ENCODE results near the gene TTPAL. TPM values are rescaled to one million over a fixed set of nuclear protein-coding genes. Genes with fewer than 3 reads are reported as not detected.

Gene TTPAL
- total and polyA plus RNA-seq, 10 of the 15 experiments (the other 5 are each of a cell fraction or from before 2014, with no cell fraction given) = 4.0 to 24.0 (median 9.3) TPM

DNA sequence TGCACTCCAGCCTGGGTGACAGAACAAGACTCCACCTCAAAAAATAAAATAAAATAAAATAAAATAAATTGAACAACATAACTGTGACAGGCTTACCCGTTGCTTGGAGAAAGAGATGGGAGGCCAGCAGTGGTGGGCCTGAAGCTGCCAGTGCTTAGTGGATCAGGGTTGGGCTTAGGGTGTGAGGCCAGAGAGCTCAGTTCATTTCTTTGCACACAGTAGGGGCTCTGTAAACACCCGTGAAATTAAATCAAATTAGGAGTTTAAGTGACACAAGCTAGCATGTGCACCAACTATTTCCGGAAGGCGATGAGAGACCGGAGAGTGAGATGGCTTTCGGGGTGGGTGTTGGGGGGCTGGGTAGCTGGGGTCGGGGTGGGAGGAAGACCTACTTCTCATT, 25.8 kb upstream of the TTPAL start:
- Histone ChIP-seq H3K27ac (ENCODE audit: control insufficient read depth, insufficient read depth) (no peak overlapping the region), H3K9me3 (replicated peaks; ENCODE audit: control insufficient read depth, insufficient read depth, low read length) (no peaks in the 10 kb centered on the region; the same call in 2 of the 3 replicates), H3K4me1 (ENCODE audit: control insufficient read depth, insufficient read depth, low read length) (no peaks in the 10 kb centered on the region; the same call in 1 of the 2 replicates), H3K79me2 (ENCODE audit: control insufficient read depth, insufficient read depth, low read length) (no peaks in the 10 kb centered on the region), H2AFZ (ENCODE audit: control insufficient read depth, low read depth, low read length) (no peak overlapping the region), H3K4me2 (ENCODE audit: control insufficient read depth, insufficient read depth) (no peak overlapping the region), H3K36me3 (ENCODE audit: control insufficient read depth in 2 of 2, insufficient read depth in 2 of 2, low read length in 1 of 2) (no peaks in the 10 kb centered on the region), H3K27me3 (replicated peaks in 1 of 2; ENCODE audit: control insufficient read depth in 2 of 2, insufficient read depth in 2 of 2, low read length in 1 of 2) (no peaks in the 10 kb centered on the region; a peak in 1 of 4 replicates), H3K4me3 (no peak overlapping the region), H3K9ac (ENCODE audit: control insufficient read depth, insufficient read depth, low read length) (no peak overlapping the region), H4K20me1 (ENCODE audit: control insufficient read depth, insufficient read depth) (no peaks in the 10 kb centered on the region)
- 57% methylated on average over 7 of the region's 7 CpGs for WGBS (ENCODE audit: insufficient coverage, insufficient replicate concordance, low lambda C conversion rate, missing lambda C conversion rate)
- POLR2A ChIA-PET = no interaction called here
- ATAC-seq (no peak), DNase-seq (ENCODE audit: low read depth, low spot score) (no peak), FAIRE-seq (no peak)
- no TSS peak for BruUV-seq (replicated peaks)
- TF ChIP-seq SIN3A (IDR thresholded peaks at IDR 0.05; ENCODE audit: low read depth, low read length) = no peak
- TF ChIP-seq SMAD1 (IDR thresholded peaks at IDR 0.05; ENCODE audit: low read depth, partially characterized antibody) = no peak
- TF ChIP-seq TAF1 (IDR thresholded peaks at IDR 0.05; ENCODE audit: borderline replicate concordance, low read depth, low read length) = no peak
- TF ChIP-seq ATF7 (IDR thresholded peaks at IDR 0.05; ENCODE audit: low read depth) = no peak
- no peak for TF ChIP-seq MYB (IDR thresholded peaks at IDR 0.05; ENCODE audit: borderline replicate concordance, low read depth, low read length)
- no peak for TF ChIP-seq BHLHE40 (IDR thresholded peaks at IDR 0.05; ENCODE audit: borderline replicate concordance in 1 of 2, low read depth in 2 of 2, low read length in 1 of 2)
- no peak for TF ChIP-seq POU2F2 (IDR thresholded peaks at IDR 0.05; ENCODE audit: borderline replicate concordance, low read depth, low read length)
- TF ChIP-seq, protein P1, sequence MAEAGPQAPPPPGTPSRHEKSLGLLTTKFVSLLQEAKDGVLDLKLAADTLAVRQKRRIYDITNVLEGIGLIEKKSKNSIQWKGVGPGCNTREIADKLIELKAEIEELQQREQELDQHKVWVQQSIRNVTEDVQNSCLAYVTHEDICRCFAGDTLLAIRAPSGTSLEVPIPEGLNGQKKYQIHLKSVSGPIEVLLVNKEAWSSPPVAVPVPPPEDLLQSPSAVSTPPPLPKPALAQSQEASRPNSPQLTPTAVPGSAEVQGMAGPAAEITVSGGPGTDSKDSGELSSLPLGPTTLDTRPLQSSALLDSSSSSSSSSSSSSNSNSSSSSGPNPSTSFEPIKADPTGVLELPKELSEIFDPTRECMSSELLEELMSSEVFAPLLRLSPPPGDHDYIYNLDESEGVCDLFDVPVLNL (IDR thresholded peaks at IDR 0.05; ENCODE audit: low read depth, low read length) = no peak
- no peak for TF ChIP-seq HCFC1 (IDR thresholded peaks at IDR 0.05; ENCODE audit: low read length)
- TF ChIP-seq TBL1XR1 (IDR thresholded peaks at IDR 0.05; ENCODE audit: low read depth, low read length) = no peak
- no peak for TF ChIP-seq RAD21 (IDR thresholded peaks at IDR 0.05; ENCODE audit: insufficient read depth, low read depth, low read length)
- no peak for TF ChIP-seq JUNB (IDR thresholded peaks at IDR 0.05)
- TF ChIP-seq HDAC6 (IDR thresholded peaks at IDR 0.05; ENCODE audit: unreplicated experiment) = no peak
- no peak for TF ChIP-seq PML (IDR thresholded peaks at IDR 0.05; ENCODE audit: low read length)
- TF ChIP-seq, protein P2, sequence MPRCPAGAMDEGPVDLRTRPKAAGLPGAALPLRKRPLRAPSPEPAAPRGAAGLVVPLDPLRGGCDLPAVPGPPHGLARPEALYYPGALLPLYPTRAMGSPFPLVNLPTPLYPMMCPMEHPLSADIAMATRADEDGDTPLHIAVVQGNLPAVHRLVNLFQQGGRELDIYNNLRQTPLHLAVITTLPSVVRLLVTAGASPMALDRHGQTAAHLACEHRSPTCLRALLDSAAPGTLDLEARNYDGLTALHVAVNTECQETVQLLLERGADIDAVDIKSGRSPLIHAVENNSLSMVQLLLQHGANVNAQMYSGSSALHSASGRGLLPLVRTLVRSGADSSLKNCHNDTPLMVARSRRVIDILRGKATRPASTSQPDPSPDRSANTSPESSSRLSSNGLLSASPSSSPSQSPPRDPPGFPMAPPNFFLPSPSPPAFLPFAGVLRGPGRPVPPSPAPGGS (IDR thresholded peaks at IDR 0.05; ENCODE audit: borderline replicate concordance, insufficient read depth, low read depth, low read length, poor library complexity, severe bottlenecking) = no peak
- no peak for TF ChIP-seq RBBP5 (conservative IDR thresholded peaks at IDR 0.05)
- no peak for TF ChIP-seq RUNX3 (IDR thresholded peaks at IDR 0.05; ENCODE audit: low read length)
- no peak for TF ChIP-seq PBX3 (IDR thresholded peaks at IDR 0.05; ENCODE audit: insufficient replicate concordance, low read depth, low read length)
- in situ Hi-C loops (cut with MboI) (no loop called here), intact Hi-C loops (cut with micrococcal nuclease; ENCODE audit: unreplicated experiment) (no loop called here)
- CTCF ChIA-PET = interaction anchor here (1.4 to 1.5 kb wide), 2 partner anchors 12 to 61 kb away, joined by 3 to 4 read pairs; no protein-coding TSS in a partner anchor
- RAD21 ChIA-PET (ENCODE audit: unreplicated experiment) = no interaction called here
- SMC1A ChIA-PET (ENCODE audit: uncharacterized antibody, unreplicated experiment) = interaction anchor here (1.6 kb wide), 1 partner anchor 10 kb away, joined by 3 read pairs; no protein-coding TSS in a partner anchor

Data from GM12878 (cell line).